ENCODE data around the gene FOXO6. TPM values are rescaled to one million over a fixed set of nuclear protein-coding genes. Genes with fewer than 3 reads are reported as not detected.

Gene FOXO6
- polyA plus RNA-seq, 1 donor (not counting 4 experiments of a cell fraction or from before 2014, with no cell fraction given), result not detected

DNA sequence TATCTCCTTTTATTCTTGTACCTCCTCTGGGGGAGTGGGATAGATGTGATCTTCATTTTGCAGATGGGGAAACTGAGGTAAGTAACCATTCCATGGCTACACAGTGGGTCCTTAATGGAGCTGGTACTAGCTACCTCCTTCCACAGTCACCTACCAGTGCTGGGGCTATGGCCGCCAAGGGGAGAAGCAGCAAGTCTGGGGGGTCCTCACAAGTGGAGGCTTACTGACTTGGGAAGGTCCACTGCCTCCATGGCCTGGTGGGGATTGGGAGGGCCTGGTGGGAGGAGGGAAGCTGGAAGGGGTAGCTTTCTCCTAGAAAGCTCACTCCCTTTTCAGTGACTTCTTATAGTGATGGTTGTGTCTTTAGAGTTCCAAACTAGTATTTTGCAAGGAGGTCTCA is 5.9 kb upstream of the FOXO6 start:
- Histone ChIP-seq H3K4me3 (ENCODE audit: control insufficient read depth in 2 of 3, extremely low read depth in 1 of 3, insufficient read depth in 2 of 3, low read depth in 1 of 3, low read length in 3 of 3) (no peak overlapping the region), H3K27me3 (ENCODE audit: control insufficient read depth, extremely low read depth, insufficient read depth, low read length) (no peaks in the 10 kb centered on the region), H4K20me1 (ENCODE audit: control insufficient read depth, extremely low read depth, insufficient read depth, low read length) (no peaks in the 10 kb centered on the region), H3K9me3 (ENCODE audit: control insufficient read depth, low read depth, low read length) (no peaks in the 10 kb centered on the region), H3K9ac (ENCODE audit: control insufficient read depth, extremely low read depth, insufficient read depth, low read length) (no peak overlapping the region), H2AFZ (ENCODE audit: control insufficient read depth, low read length) (no peak overlapping the region), H3K79me2 (ENCODE audit: control insufficient read depth, insufficient read depth, low read length) (no peaks in the 10 kb centered on the region), H3K9me1 (ENCODE audit: control insufficient read depth, extremely low read depth, insufficient read depth, low read length) (peaks cover 3% of the 10 kb centered on the region), H3K36me3 (ENCODE audit: control insufficient read depth in 2 of 2, extremely low read depth in 1 of 2, insufficient read depth in 2 of 2, low read length in 2 of 2) (no peaks in the 10 kb centered on the region), H3K4me1 (ENCODE audit: control insufficient read depth, extremely low read depth, insufficient read depth, low read length) (peaks cover 31% of the 10 kb centered on the region), H3K27ac (ENCODE audit: control insufficient read depth, insufficient read depth, low read length) (no peak overlapping the region), H3K4me2 (ENCODE audit: control insufficient read depth, extremely low read depth, insufficient read depth, low read depth, low read length) (no peak overlapping the region)
- DNase-seq (ENCODE audit: low read depth, low spot score) (no peak), FAIRE-seq (no peak)
- dilution Hi-C loops (cut with MboI; ENCODE audit: extremely low pct_ligation_motif_present, low sequenced_read_pairs), result no loop called here
- no peak for TF ChIP-seq EZH2 (IDR thresholded peaks at IDR 0.05; ENCODE audit: low read length)
- TF ChIP-seq, protein P1, sequence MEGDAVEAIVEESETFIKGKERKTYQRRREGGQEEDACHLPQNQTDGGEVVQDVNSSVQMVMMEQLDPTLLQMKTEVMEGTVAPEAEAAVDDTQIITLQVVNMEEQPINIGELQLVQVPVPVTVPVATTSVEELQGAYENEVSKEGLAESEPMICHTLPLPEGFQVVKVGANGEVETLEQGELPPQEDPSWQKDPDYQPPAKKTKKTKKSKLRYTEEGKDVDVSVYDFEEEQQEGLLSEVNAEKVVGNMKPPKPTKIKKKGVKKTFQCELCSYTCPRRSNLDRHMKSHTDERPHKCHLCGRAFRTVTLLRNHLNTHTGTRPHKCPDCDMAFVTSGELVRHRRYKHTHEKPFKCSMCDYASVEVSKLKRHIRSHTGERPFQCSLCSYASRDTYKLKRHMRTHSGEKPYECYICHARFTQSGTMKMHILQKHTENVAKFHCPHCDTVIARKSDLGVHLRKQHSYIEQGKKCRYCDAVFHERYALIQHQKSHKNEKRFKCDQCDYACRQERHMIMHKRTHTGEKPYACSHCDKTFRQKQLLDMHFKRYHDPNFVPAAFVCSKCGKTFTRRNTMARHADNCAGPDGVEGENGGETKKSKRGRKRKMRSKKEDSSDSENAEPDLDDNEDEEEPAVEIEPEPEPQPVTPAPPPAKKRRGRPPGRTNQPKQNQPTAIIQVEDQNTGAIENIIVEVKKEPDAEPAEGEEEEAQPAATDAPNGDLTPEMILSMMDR (optimal IDR thresholded peaks at IDR 0.05 in 1 of 3, IDR thresholded peaks at IDR 0.05 in 1 of 3, conservative IDR thresholded peaks at IDR 0.05 in 1 of 3; ENCODE audit: extremely low read depth in 1 of 3, insufficient read depth in 2 of 3, low read length in 3 of 3), result no peak

DNA sequence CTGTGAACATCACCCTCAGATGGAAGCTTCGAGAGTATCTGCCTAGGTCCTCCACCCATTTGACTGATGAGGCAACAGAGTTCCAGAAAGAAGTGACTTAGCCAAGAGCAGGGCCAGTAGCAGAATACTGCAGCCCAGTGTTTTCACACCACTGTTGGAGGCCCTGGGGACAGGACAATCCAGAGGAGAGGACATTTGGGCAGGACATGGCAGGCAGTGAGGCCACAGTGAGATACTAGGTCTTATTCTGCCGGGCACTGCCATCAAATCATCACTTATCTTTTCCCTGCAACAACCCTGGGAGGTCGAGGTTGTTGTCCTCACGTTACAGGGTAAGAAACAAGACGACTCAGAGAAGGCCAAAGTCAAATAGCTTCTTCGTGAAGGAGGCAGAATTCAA is 5.5 kb upstream of the FOXO6 start:
- no peaks in the 10 kb centered on the region for H3K36me3 ChIP-seq (ENCODE audit: control insufficient read depth in 2 of 2, extremely low read depth in 1 of 2, insufficient read depth in 2 of 2, low read length in 2 of 2)
- dilution Hi-C loops (cut with MboI; ENCODE audit: extremely low pct_ligation_motif_present, low sequenced_read_pairs), result no loop called here
- H3K4me2 ChIP-seq (ENCODE audit: control insufficient read depth, extremely low read depth, insufficient read depth, low read depth, low read length), result no peak overlapping the region
- DNase-seq (ENCODE audit: low read depth, low spot score) (no peak), FAIRE-seq (no peak)
- no peaks in the 10 kb centered on the region for H3K79me2 ChIP-seq (ENCODE audit: control insufficient read depth, insufficient read depth, low read length)
- H3K27me3 ChIP-seq (ENCODE audit: control insufficient read depth, extremely low read depth, insufficient read depth, low read length), result no peaks in the 10 kb centered on the region
- H3K9me3 ChIP-seq (ENCODE audit: control insufficient read depth, low read depth, low read length), result no peaks in the 10 kb centered on the region
- no peak overlapping the region for H3K27ac ChIP-seq (ENCODE audit: control insufficient read depth, insufficient read depth, low read length)
- no peak overlapping the region for H2AFZ ChIP-seq (ENCODE audit: control insufficient read depth, low read length)
- no peak overlapping the region for H3K9ac ChIP-seq (ENCODE audit: control insufficient read depth, extremely low read depth, insufficient read depth, low read length)
- no peak overlapping the region for H3K4me3 ChIP-seq (ENCODE audit: control insufficient read depth in 2 of 3, extremely low read depth in 1 of 3, insufficient read depth in 2 of 3, low read depth in 1 of 3, low read length in 3 of 3)
- no peak for TF ChIP-seq EZH2 (IDR thresholded peaks at IDR 0.05; ENCODE audit: low read length)
- TF ChIP-seq, protein P1 (optimal IDR thresholded peaks at IDR 0.05 in 1 of 3, IDR thresholded peaks at IDR 0.05 in 1 of 3, conservative IDR thresholded peaks at IDR 0.05 in 1 of 3; ENCODE audit: extremely low read depth in 1 of 3, insufficient read depth in 2 of 3, low read length in 3 of 3), result no peak
- H4K20me1 ChIP-seq (ENCODE audit: control insufficient read depth, extremely low read depth, insufficient read depth, low read length), result no peaks in the 10 kb centered on the region
- H3K9me1 ChIP-seq (ENCODE audit: control insufficient read depth, extremely low read depth, insufficient read depth, low read length), result peaks cover 3% of the 10 kb centered on the region
- H3K4me1 ChIP-seq (ENCODE audit: control insufficient read depth, extremely low read depth, insufficient read depth, low read length), result peaks cover 35% of the 10 kb centered on the region
